CD4-positive, alpha-beta T cell treated with Interleukin-4 for 4 hours (primary cell): ENCODE data around the gene PITX2.

Source experiments
- DNase-seq: peaks from one replicate; pipeline ENCODE4 v3.0.0-alpha.2; 2020

The PITX2 gene

GRCh38 chr4:110621839-110622751 lies 782 bp downstream of the PITX2 start:
- no peak for DNase-seq

DNA sequence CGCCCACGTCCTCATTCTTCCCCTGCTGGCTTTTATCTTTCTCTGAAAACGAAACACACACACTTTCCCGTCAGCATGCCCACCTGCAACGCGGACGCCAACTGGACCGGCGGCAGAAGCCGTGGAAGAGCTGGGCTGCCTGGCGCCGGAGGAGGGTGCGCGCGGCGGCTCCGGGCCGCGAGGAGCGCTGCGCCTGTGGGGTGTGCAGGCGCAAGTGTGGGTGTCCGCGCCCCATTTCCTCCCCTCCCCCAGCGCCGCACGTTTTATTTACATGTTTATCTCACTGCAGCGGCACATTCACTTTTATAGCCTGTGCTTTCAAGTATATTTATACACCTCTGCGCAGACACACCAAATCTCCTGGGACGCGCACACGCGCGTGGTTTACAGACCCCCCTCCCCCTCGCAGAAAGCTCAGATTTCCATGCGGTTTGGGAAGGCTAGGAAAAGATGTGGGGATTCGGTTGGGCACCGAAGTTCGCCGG lies 1.5 kb downstream of the PITX2 start:
- no peak for DNase-seq

- no peak for DNase-seq
Measured at GRCh38 chr4:110620691-110621327, 2.1 kb downstream of the PITX2 start.

DNA sequence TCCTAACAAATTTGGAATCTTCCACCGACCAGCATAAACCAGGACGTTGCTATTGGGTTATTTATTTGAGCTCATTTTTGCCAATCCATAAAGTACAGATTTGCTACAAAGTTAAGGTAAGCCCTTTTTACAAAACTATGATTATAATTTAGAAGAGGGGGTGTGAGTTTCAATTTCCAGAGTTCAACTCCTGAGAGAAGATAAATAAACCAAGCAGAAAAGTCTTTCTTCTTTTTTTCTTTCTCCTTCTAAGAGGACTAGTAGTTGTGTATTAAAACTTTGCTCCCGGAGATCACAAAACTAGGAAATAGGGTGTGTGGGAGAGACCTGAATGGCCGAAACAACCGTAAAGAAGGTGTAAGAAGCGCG lies 2.6 kb downstream of the PITX2 start:
- DNase-seq, result no peak

GRCh38 chr4:110619463-110620247 lies 3.2 kb downstream of the PITX2 start:
- no peak for DNase-seq

- no peak for DNase-seq
Measured at GRCh38 chr4:110618581-110619462, 4.1 kb downstream of the PITX2 start.

- DNase-seq, result no peak
Measured at GRCh38 chr4:110617646-110618580, 5.0 kb downstream of the PITX2 start.

DNA sequence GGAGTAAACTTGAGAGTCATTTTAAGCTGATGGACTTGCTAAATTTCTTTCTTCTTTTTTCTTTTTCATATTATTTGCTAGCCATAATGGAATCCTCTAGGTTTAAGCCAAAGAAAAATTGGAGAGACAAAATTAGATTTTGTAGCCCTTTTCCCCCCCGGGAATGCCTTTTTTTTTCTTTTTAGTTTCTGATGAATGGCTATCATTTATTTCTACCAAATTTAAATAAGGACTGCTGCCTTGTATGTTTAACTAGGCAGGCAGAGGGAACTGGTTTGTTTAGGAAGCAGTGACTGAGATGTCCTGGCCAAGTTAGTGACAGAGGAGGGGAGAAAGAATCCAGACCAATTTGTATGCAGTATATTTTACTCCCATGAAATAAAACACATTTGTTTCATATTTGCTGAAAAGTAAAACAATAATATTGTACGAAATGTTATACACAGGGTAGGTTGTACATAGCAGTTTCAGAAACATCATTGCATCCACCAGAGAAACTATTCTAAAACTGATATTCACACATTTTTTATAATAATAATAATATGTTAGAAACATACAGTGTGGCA lies 5.7 kb downstream of the PITX2 start:
- no peak for DNase-seq

DNA sequence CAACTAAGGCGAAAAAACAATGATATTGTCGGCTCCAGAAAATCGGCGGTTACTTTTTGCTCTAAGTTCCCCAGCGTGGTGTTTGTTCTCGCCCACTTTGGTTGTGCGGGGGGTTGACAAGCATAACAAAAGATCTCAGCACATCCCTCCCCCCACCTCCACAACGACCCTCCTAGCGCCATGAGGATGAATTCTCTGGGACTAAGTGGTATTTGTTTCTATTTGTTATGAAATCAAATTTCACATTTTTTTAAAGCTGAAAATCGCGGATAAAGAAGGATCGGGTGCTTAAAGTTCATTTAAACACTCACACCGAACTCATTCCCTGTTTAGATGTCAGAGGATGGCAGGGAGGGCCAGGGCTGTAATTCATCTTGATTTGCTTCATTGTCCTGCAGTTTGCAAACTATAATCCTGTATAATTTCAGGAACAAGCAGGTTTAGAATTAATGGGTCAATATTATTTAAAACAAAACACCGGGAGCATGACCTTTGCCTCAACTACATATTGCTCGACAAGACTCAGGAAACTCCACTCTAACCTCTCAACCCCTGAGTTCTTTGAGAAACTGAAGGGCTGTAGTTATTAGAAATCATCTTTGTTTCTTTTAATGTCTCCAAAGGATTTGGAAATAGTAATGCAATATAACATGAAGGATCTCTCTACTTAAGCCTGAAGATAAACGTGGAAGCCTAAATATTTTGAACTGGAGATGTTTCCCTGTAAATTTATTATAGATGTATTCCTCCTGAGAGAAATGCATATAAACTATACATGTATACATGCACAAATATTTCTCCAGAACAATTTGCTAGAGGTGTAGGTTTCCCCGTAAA lies 6.4 kb downstream of the PITX2 start:
- DNase-seq, result no peak

- DNase-seq, result no peak
Measured at GRCh38 chr4:110615353-110616237, 7.3 kb downstream of the PITX2 start.

GRCh38 chr4:110614976-110615352 lies 7.9 kb downstream of the PITX2 start:
- DNase-seq, result no peak

GRCh38 chr4:110614173-110614963 lies 8.5 kb downstream of the PITX2 start:
- no peak for DNase-seq

GRCh38 chr4:110613745-110614144 lies 9.1 kb downstream of the PITX2 start:
- DNase-seq, result no peak

- DNase-seq, result no peak
Measured at GRCh38 chr4:110612631-110613269, 10.1 kb downstream of the PITX2 start.

DNA sequence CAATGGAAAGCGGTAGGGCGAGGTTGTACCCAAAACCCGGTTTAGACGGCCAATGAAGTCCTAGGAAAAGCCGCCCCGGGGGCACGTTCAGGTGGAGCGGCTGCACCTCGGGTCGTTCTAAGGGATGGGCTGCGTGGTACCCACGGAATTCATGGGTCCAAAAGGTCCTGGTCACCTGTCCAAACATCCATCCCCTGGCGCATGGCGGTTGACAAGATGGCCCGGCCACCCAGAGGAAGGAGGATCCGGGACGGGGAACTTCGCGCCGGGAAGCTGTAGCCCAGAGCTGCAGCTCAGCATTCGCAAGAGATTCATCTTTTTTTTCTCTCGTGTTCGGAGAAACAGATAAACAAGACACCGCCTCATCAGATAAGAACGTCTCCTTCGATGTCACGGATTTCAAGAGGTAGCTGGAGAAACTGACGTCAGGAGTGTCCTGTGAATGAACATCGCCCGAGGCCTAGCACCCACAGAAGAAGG lies 10.9 kb downstream of the PITX2 start:
- no peak for DNase-seq

- DNase-seq, result no peak
Measured at GRCh38 chr4:110610940-110611831, 11.7 kb downstream of the PITX2 start.
